PC-9 (cell line): ENCODE data around the gene TPSG1. TPM values are rescaled to one million over a fixed set of nuclear protein-coding genes. Genes with fewer than 3 reads are reported as not detected.

Experiments
- BruUV-seq: library from RNA; stranded (reverse); fragments of 400-500 nt; replicated peaks from 2 replicates; lab custom pipeline; 2021; lab: Mats Ljungman, UMichigan
- CTCF ChIA-PET: fragments of 300-600 bp; sonication (Branson Sonifier 250); formaldehyde crosslinking; loops from one replicate; lab custom pipeline; 2022; ENCODE audit warnings: antibody characterized with exemption; lab: Charles Lee
- POLR2A ChIA-PET: fragments of 300-600 bp; sonication (Branson Sonifier 250); formaldehyde crosslinking; loops from one replicate; lab custom pipeline; 2022; ENCODE audit warnings: antibody characterized with exemption; ENCODE audit not compliant: unreplicated experiment; lab: Charles Lee
- DNase-seq, 2 experiments: peaks; one replicate each; pipeline versions ENCODE4 v3.0.0 to v3.0.0-alpha.2; 2015 to 2022; ENCODE audit warnings: mixed read lengths in 1 of 2
- H2AFZ ChIP-seq: fragments of 200-600 bp; sonication (generic); 2 replicates; pipeline ENCODE4 v1.8.1; 2017; ENCODE audit warnings: antibody characterized with exemption
- H3F3A ChIP-seq: fragments of 200-600 bp; sonication (generic); 2 replicates; pipeline ENCODE4 v1.8.1; 2017; ENCODE audit warnings: antibody characterized with exemption, mild to moderate bottlenecking, low read depth; ENCODE audit not compliant: insufficient read depth
- H3K27ac ChIP-seq: fragments of 200-600 bp; sonication (generic); 2 replicates; pipeline ENCODE4 v1.6.1; 2016; ENCODE audit warnings: mixed run types
- H3K27me3 ChIP-seq: fragments of 200-600 bp; sonication (generic); 2 replicates; pipeline ENCODE4 v1.6.1; 2016; ENCODE audit warnings: low read depth, mixed run types; ENCODE audit not compliant: insufficient read depth
- H3K36me3 ChIP-seq: fragments of 200-600 bp; sonication (generic); 2 replicates; pipeline ENCODE4 v1.6.1; 2016; ENCODE audit warnings: low read depth, mixed run types
- H3K4me1 ChIP-seq: fragments of 200-600 bp; sonication (generic); replicated peaks from 2 replicates; pipeline ENCODE4 v1.6.1; 2016; ENCODE audit warnings: mixed run types; ENCODE audit not compliant: insufficient read depth
- H3K4me2 ChIP-seq: fragments of 200-600 bp; sonication (generic); 2 replicates; pipeline ENCODE4 v1.6.1; 2017; ENCODE audit warnings: mixed run types
- H3K4me3 ChIP-seq: fragments of 200-600 bp; sonication (generic); 2 replicates; pipeline ENCODE4 v1.6.1; 2016; ENCODE audit warnings: mixed run types
- H3K79me2 ChIP-seq: fragments of 200-600 bp; sonication (generic); 2 replicates; pipeline ENCODE4 v1.6.1; 2017; ENCODE audit warnings: low read depth, mixed run types
- H3K9me2 ChIP-seq: fragments of 200-600 bp; sonication (generic); 2 replicates; pipeline ENCODE4 v1.8.1; 2017; ENCODE audit warnings: mild to moderate bottlenecking; ENCODE audit not compliant: insufficient read depth
- H3K9me3 ChIP-seq: fragments of 200-600 bp; sonication (generic); 2 replicates; pipeline ENCODE4 v1.8.1; 2016; ENCODE audit warnings: low read depth; ENCODE audit not compliant: insufficient read depth
- H4K20me1 ChIP-seq: fragments of 200-600 bp; sonication (generic); 2 replicates; pipeline ENCODE4 v1.8.1; 2017; ENCODE audit not compliant: insufficient read depth
- EZH2 ChIP-seq: fragments of 200-600 bp; sonication (generic); IDR thresholded peaks from 2 replicates; pipeline ENCODE4 v1.8.0; 2017; ENCODE audit warnings: antibody characterized with exemption, low read depth
- intact Hi-C: fragments of 100-400 bp; cut with micrococcal nuclease; formaldehyde crosslinking; loops from one replicate; pipeline ENCODE4 v1.10.0; 2022; ENCODE audit not compliant: unreplicated experiment
- total RNA-seq: library from RNA; stranded (reverse); gene quantifications from 2 replicates; pipeline ENCODE4 v1.2.3, GENCODE V29; 2021
- TF ChIP-seq, protein P1 (sequence below): fragments of 200-600 bp; sonication (generic); conservative IDR thresholded peaks from 2 replicates; pipeline ENCODE4 v1.6.1; 2017; ENCODE audit warnings: mixed run types, antibody characterized with exemption, mild to moderate bottlenecking, moderate library complexity

The TPSG1 gene
- total RNA-seq, 1 experiment from 2014 or later: not detected

DNA sequence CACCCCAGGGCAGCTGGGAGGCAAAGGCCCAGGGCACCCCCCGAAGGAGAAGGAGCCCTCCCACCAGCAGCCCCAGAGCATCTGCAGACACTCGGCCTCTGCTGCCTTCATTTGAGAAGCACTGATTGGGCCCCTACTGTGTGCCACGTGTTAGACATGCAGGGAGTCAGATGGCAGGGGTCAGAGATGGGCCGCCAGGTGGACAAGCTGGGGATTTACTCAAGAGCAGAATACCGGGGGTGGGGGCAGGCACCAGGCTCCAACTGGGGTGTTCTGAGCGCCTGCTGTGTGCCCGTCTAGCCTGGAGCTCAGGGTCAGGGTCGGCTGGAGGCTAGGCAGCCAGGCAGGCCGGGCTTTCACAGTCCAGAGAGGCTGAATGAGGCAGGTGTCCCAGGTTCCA lies 18.7 kb downstream of the TPSG1 start:
- no peak overlapping the region for H2AFZ ChIP-seq
- ChIA-PET CTCF (no interaction called here), POLR2A (no interaction called here)
- no peak overlapping the region for H3K4me3 ChIP-seq
- H3K9me3 ChIP-seq: no peaks in the 10 kb centered on the region
- H3K36me3 ChIP-seq: no peaks in the 10 kb centered on the region
- no peaks in the 10 kb centered on the region; the same call in 1 of the 2 replicates for H4K20me1 ChIP-seq
- no peak overlapping the region for H3K27ac ChIP-seq
- no TSS peak for BruUV-seq
- intact Hi-C loops: no loop called here
- no peak overlapping the region for H3K4me2 ChIP-seq
- DNase-seq: no peak
- no peaks in the 10 kb centered on the region for H3K4me1 ChIP-seq
- H3K27me3 ChIP-seq: peaks cover 79% of the 10 kb centered on the region
- no peak for TF ChIP-seq EZH2
- TF ChIP-seq, protein P1, sequence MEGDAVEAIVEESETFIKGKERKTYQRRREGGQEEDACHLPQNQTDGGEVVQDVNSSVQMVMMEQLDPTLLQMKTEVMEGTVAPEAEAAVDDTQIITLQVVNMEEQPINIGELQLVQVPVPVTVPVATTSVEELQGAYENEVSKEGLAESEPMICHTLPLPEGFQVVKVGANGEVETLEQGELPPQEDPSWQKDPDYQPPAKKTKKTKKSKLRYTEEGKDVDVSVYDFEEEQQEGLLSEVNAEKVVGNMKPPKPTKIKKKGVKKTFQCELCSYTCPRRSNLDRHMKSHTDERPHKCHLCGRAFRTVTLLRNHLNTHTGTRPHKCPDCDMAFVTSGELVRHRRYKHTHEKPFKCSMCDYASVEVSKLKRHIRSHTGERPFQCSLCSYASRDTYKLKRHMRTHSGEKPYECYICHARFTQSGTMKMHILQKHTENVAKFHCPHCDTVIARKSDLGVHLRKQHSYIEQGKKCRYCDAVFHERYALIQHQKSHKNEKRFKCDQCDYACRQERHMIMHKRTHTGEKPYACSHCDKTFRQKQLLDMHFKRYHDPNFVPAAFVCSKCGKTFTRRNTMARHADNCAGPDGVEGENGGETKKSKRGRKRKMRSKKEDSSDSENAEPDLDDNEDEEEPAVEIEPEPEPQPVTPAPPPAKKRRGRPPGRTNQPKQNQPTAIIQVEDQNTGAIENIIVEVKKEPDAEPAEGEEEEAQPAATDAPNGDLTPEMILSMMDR: no peak
- H3K79me2 ChIP-seq: no peaks in the 10 kb centered on the region
- no peaks in the 10 kb centered on the region for H3F3A ChIP-seq
- H3K9me2 ChIP-seq: no peaks in the 10 kb centered on the region

DNA sequence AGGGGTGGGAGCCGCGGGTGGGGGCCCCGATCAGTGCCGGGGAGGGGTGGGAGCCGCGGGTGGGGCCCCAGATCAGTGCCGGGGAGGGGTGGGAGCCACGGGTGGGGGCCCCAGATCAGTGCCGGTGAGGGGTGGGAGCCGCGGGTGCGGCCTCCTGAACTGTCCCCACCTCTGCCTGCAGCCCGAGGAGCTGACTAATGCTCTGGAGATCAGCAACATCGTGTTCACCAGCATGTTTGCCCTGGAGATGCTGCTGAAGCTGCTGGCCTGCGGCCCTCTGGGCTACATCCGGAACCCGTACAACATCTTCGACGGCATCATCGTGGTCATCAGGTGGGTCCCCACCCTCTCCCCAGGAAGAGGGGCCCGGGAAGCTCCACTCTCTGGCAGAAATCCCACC lies 20.1 kb downstream of the TPSG1 start:
- Histone ChIP-seq H3K9me3 (no peaks in the 10 kb centered on the region), H4K20me1 (no peaks in the 10 kb centered on the region; the same call in 1 of the 2 replicates), H3F3A (no peaks in the 10 kb centered on the region), H3K27ac (no peak overlapping the region), H3K4me1 (no peaks in the 10 kb centered on the region), H3K4me2 (no peak overlapping the region), H3K27me3 (peaks cover 75% of the 10 kb centered on the region), H3K79me2 (no peaks in the 10 kb centered on the region), H3K4me3 (no peak overlapping the region), H2AFZ (no peak overlapping the region), H3K9me2 (no peaks in the 10 kb centered on the region), H3K36me3 (no peaks in the 10 kb centered on the region)
- DNase-seq: no peak
- intact Hi-C loops: no loop called here
- no peak for TF ChIP-seq EZH2
- TF ChIP-seq, protein P1: no peak
- ChIA-PET POLR2A (no interaction called here), CTCF (interaction anchor here (0.7 kb wide), 1 partner anchor 711 kb away, joined by 4 read pairs; no protein-coding TSS in a partner anchor)
- no TSS peak for BruUV-seq

DNA sequence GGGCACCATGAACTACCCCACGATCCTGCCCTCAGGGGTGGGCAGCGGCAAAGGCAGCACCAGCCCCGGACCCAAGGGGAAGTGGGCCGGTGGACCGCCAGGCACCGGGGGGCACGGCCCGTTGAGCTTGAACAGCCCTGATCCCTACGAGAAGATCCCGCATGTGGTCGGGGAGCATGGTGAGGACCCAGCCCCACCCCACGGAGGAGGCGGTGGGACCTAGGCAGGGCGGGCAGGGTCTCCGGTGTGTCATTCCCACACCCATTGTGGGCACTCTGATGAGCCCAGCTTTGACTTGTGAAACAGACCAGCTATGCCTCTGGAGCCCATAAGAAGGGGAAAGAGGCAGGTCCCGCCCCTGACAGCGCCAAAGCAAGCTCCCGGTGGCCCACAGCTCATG lies 22.8 kb downstream of the TPSG1 start:
- CTCF ChIA-PET: no interaction called here
- H3K27me3 ChIP-seq: peaks cover 59% of the 10 kb centered on the region
- H3K36me3 ChIP-seq: no peaks in the 10 kb centered on the region
- H3K4me2 ChIP-seq: no peak overlapping the region
- no peak overlapping the region for H3K27ac ChIP-seq
- no peaks in the 10 kb centered on the region for H3K79me2 ChIP-seq
- no TSS peak for BruUV-seq
- H3F3A ChIP-seq: no peaks in the 10 kb centered on the region
- no peaks in the 10 kb centered on the region for H3K9me3 ChIP-seq
- H4K20me1 ChIP-seq: no peaks in the 10 kb centered on the region; the same call in 1 of the 2 replicates
- DNase-seq: no peak
- no peak overlapping the region for H2AFZ ChIP-seq
- POLR2A ChIA-PET: no interaction called here
- H3K4me1 ChIP-seq: no peaks in the 10 kb centered on the region
- no peaks in the 10 kb centered on the region for H3K9me2 ChIP-seq
- intact Hi-C loops: no loop called here
- H3K4me3 ChIP-seq: no peak overlapping the region
- no peak for TF ChIP-seq EZH2
- TF ChIP-seq, protein P1: no peak
